HepG2 (cell line): ENCODE data around the gene ZNRD2. TPM values are rescaled to one million over a fixed set of nuclear protein-coding genes. Genes with fewer than 3 reads are reported as not detected.

Experiments
- AGO2 ChIP-seq: fragments of 200-400 bp; formaldehyde crosslinking; optimal IDR thresholded peaks from 2 replicates; pipeline ENCODE3; 2017; ENCODE audit warnings: mild to moderate bottlenecking, low read depth, low read length, moderate library complexity
- CEBPB ChIP-seq: IDR thresholded peaks from 2 replicates; pipeline ENCODE4 v1.6.1; 2011; ENCODE audit warnings: low read depth, low read length, improper control_type of control experiment, borderline replicate concordance
- CHD2 ChIP-seq: IDR thresholded peaks from 2 replicates; pipeline ENCODE4 v1.6.1; 2011; ENCODE audit warnings: low read depth, low read length, improper control_type of control experiment
- GTF2F1 ChIP-seq: fragments of 150-350 bp; IDR thresholded peaks from 2 replicates; pipeline ENCODE4 v1.6.1; 2014; ENCODE audit warnings: low read length
- JUND ChIP-seq: sonication (generic); formaldehyde crosslinking; IDR thresholded peaks from 2 replicates; pipeline ENCODE4 v1.8.0; 2022; ENCODE audit warnings: mild to moderate bottlenecking, missing genetic modification reagents
- MTF2 ChIP-seq: sonication (generic); formaldehyde crosslinking; IDR thresholded peaks from 2 replicates; pipeline ENCODE4 v1.5.0; 2020; ENCODE audit warnings: missing genetic modification reagents, borderline replicate concordance
- PHF8 ChIP-seq: sonication (generic); formaldehyde crosslinking; IDR thresholded peaks from 2 replicates; pipeline ENCODE4 v1.5.0; 2020; ENCODE audit warnings: missing genetic modification reagents
- POGZ ChIP-seq: sonication (generic); formaldehyde crosslinking; IDR thresholded peaks from 2 replicates; pipeline ENCODE4 v1.4.0; 2020; ENCODE audit warnings: mild to moderate bottlenecking, missing genetic modification reagents
- RBFOX2 ChIP-seq: fragments of 200-400 bp; formaldehyde crosslinking; IDR thresholded peaks from 2 replicates; pipeline ENCODE4 v1.6.1; 2017; ENCODE audit warnings: low read depth, mild to moderate bottlenecking, low read length
- SATB2 ChIP-seq: sonication (generic); formaldehyde crosslinking; IDR thresholded peaks from 2 replicates; pipeline ENCODE4 v1.5.0; 2020; ENCODE audit warnings: missing genetic modification reagents
- TGIF2 ChIP-seq: IDR thresholded peaks from 2 replicates; pipeline ENCODE4 v1.6.1; 2016; ENCODE audit warnings: control low read depth, missing compliant biosample characterization
- ZBTB3 ChIP-seq: sonication (generic); formaldehyde crosslinking; IDR thresholded peaks from 2 replicates; pipeline ENCODE4 v1.4.0; 2020; ENCODE audit warnings: low read depth, mild to moderate bottlenecking, moderate library complexity, missing genetic modification reagents, borderline replicate concordance
- ZFAT ChIP-seq: sonication (generic); formaldehyde crosslinking; conservative IDR thresholded peaks from 2 replicates; pipeline ENCODE4 v1.8.1; 2023; ENCODE audit warnings: missing genetic modification reagents, inconsistent platforms
- ZFP36L1 ChIP-seq: sonication (generic); formaldehyde crosslinking; IDR thresholded peaks from 2 replicates; pipeline ENCODE4 v1.8.0; 2022; ENCODE audit warnings: mild to moderate bottlenecking, missing genetic modification reagents, moderate library complexity
- ZNF496 ChIP-seq: sonication (generic); formaldehyde crosslinking; IDR thresholded peaks from 2 replicates; pipeline ENCODE4 v1.8.1; 2023; ENCODE audit warnings: mild to moderate bottlenecking, moderate library complexity, missing genetic modification reagents; ENCODE audit not compliant: insufficient replicate concordance
- ZNF567 ChIP-seq: sonication (generic); formaldehyde crosslinking; IDR thresholded peaks from 2 replicates; pipeline ENCODE4 v1.8.1; 2023; ENCODE audit warnings: mild to moderate bottlenecking, missing genetic modification reagents, borderline replicate concordance
- ZNF788 ChIP-seq: sonication (generic); formaldehyde crosslinking; IDR thresholded peaks from 2 replicates; pipeline ENCODE4 v1.5.0; 2020; ENCODE audit warnings: mild to moderate bottlenecking, missing genetic modification reagents, borderline replicate concordance
- ZNF83 ChIP-seq: sonication (generic); formaldehyde crosslinking; IDR thresholded peaks from 2 replicates; pipeline ENCODE4 v1.4.0; 2020; ENCODE audit warnings: missing genetic modification reagents, mild to moderate bottlenecking, borderline replicate concordance
- polyA plus RNA-seq, 8 experiments: library from polyadenylated mRNA; depleted of rRNA in 3 of 8; stranded (reverse) in 7 of 8; unstranded in 1 of 8; fragments of >200 nt; fragmentation: Illumina TruSeq in 4 of 8; extraction: Trizol in 4 of 8; gene quantifications; 2 replicates each; pipeline versions ENCODE4 v1.2.1 to v1.2.3, GENCODE V29; 2011 to 2016; ENCODE audit warnings: low read depth in 4 of 8, missing spikeins in 1 of 8, mixed read lengths in 1 of 8; ENCODE audit not compliant: insufficient read depth in 1 of 8
- total RNA-seq, 5 experiments: library from RNA; depleted of rRNA; stranded (reverse); fragments of >200 nt; fragmentation: Illumina TruSeq; extraction: Trizol; gene quantifications; 2 replicates each; pipeline ENCODE4 v1.2.3, GENCODE V29; 2016; ENCODE audit warnings: low read depth in 1 of 5
- TF ChIP-seq, protein P1 (sequence below): sonication (generic); formaldehyde crosslinking; IDR thresholded peaks from 2 replicates; pipeline ENCODE4 v1.8.0; 2022; ENCODE audit warnings: mild to moderate bottlenecking, missing genetic modification reagents, moderate library complexity
- TF ChIP-seq, protein P2 (sequence below): sonication (generic); formaldehyde crosslinking; IDR thresholded peaks from 2 replicates; pipeline ENCODE4 v1.8.1; 2023; ENCODE audit warnings: missing genetic modification reagents, inconsistent platforms, borderline replicate concordance
- TF ChIP-seq, protein P3 (sequence below): sonication (generic); formaldehyde crosslinking; conservative IDR thresholded peaks from 2 replicates; pipeline ENCODE4 v1.8.0; 2022; ENCODE audit warnings: missing genetic modification reagents
- TF ChIP-seq, protein P4 (sequence below): IDR thresholded peaks from 2 replicates; pipeline ENCODE4 v1.6.1; 2016; ENCODE audit warnings: mild to moderate bottlenecking, missing biosample characterization, missing genetic modification reagents
- TF ChIP-seq, protein P5 (sequence below): sonication (generic); formaldehyde crosslinking; IDR thresholded peaks from 2 replicates; pipeline ENCODE4 v1.4.0; 2020; ENCODE audit warnings: mild to moderate bottlenecking, missing genetic modification reagents

ZNRD2 gene
- total and polyA plus RNA-seq, 2 of the 13 experiments (the other 11 are each of a cell fraction or from before 2014, with no cell fraction given), result 29.2 to 34.0 TPM

DNA sequence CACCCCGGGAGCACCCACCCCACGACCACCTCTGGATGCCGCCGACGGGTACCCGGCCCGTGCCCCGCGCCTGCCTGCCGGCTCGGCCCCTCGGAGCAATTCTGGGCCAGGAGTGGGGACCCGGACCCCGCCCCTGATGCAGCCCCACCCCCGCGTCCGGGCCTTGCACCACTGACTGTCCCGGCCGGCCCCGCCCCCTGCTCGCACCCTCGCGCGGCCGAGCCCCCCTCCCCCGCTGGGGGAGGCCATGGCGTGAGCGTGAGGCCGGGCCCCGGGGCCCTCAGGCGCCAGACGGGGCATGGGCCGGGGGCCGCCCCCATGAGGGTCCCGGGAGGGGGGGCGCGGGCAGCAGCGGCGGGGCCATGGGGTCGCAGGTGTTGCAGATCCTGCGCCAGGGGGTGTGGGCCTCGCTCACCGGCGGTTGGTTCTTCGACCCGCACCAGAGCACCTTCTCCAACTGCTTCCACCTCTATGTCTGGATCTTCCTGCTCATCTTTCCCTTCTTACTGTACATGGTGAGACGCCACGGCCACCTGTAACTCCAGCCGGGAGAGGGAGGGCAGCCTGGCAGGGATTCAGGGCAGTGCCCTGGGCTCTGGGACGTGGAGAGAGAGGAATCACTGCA is 45.8 kb downstream of the ZNRD2 start (continued):
- TF ChIP-seq ZNF83 (CRISPR knock-in tag) (no peak), RBFOX2 (peak; percentile 81), GTF2F1 (no peak), ZNF788 (CRISPR knock-in tag) (0 out of 2 replicates have a peak, but pooled peaks have one; percentile 39), CEBPB (no peak), PHF8 (CRISPR knock-in tag) (peak; percentile 13; the same call in 1 of the 2 replicates), CHD2 (no peak), AGO2 (peak; percentile 88), ZNF567 (CRISPR knock-in tag) (no peak), ZFAT (CRISPR knock-in tag) (no peak), SATB2 (CRISPR knock-in tag) (no peak), TGIF2 (CRISPR knock-in tag) (peak; percentile 49; the same call in 1 of the 2 replicates), JUND (peak; percentile 13; the same call in 1 of the 2 replicates), ZFP36L1 (CRISPR knock-in tag) (no peak), POGZ (CRISPR knock-in tag) (no peak), MTF2 (CRISPR knock-in tag) (no peak), ZBTB3 (no peak), ZNF496 (CRISPR knock-in tag) (no peak)
- TF ChIP-seq, protein P1, sequence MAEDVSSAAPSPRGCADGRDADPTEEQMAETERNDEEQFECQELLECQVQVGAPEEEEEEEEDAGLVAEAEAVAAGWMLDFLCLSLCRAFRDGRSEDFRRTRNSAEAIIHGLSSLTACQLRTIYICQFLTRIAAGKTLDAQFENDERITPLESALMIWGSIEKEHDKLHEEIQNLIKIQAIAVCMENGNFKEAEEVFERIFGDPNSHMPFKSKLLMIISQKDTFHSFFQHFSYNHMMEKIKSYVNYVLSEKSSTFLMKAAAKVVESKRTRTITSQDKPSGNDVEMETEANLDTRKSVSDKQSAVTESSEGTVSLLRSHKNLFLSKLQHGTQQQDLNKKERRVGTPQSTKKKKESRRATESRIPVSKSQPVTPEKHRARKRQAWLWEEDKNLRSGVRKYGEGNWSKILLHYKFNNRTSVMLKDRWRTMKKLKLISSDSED (CRISPR knock-in tag), result 0 out of 2 replicates have a peak, but pooled peaks have one; percentile 20
- TF ChIP-seq, protein P2, sequence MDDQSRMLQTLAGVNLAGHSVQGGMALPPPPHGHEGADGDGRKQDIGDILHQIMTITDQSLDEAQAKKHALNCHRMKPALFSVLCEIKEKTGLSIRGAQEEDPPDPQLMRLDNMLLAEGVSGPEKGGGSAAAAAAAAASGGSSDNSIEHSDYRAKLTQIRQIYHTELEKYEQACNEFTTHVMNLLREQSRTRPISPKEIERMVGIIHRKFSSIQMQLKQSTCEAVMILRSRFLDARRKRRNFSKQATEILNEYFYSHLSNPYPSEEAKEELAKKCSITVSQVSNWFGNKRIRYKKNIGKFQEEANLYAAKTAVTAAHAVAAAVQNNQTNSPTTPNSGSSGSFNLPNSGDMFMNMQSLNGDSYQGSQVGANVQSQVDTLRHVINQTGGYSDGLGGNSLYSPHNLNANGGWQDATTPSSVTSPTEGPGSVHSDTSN, result no peak
- TF ChIP-seq, protein P3, sequence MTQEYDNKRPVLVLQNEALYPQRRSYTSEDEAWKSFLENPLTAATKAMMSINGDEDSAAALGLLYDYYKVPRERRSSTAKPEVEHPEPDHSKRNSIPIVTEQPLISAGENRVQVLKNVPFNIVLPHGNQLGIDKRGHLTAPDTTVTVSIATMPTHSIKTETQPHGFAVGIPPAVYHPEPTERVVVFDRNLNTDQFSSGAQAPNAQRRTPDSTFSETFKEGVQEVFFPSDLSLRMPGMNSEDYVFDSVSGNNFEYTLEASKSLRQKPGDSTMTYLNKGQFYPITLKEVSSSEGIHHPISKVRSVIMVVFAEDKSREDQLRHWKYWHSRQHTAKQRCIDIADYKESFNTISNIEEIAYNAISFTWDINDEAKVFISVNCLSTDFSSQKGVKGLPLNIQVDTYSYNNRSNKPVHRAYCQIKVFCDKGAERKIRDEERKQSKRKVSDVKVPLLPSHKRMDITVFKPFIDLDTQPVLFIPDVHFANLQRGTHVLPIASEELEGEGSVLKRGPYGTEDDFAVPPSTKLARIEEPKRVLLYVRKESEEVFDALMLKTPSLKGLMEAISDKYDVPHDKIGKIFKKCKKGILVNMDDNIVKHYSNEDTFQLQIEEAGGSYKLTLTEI, result no peak
- TF ChIP-seq, protein P4, sequence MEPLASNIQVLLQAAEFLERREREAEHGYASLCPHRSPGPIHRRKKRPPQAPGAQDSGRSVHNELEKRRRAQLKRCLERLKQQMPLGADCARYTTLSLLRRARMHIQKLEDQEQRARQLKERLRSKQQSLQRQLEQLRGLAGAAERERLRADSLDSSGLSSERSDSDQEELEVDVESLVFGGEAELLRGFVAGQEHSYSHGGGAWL (CRISPR knock-in tag), result peak; percentile 27; the same call in 1 of the 2 replicates
- TF ChIP-seq, protein P5, sequence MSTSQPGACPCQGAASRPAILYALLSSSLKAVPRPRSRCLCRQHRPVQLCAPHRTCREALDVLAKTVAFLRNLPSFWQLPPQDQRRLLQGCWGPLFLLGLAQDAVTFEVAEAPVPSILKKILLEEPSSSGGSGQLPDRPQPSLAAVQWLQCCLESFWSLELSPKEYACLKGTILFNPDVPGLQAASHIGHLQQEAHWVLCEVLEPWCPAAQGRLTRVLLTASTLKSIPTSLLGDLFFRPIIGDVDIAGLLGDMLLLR (CRISPR knock-in tag), result peak; percentile 42; the same call in 1 of the 2 replicates
